Transverse colon (tissue), 4 donors: Measurements from ENCODE around the gene PTPRN2. TPM values are rescaled to one million over a fixed set of nuclear protein-coding genes. Genes with fewer than 3 reads are reported as not detected.

Experiments used
- DNase-seq: peaks from one replicate; pipeline ENCODE4 v3.0.0-alpha.2; 2019
- H3K27ac ChIP-seq, 4 donors: fragments of 200-600 bp; sonication (generic); 2 replicates each; pipeline ENCODE4 v1.5.1; 2016 to 2018; ENCODE audit warnings: inconsistent platforms in 4 of 4
- H3K27me3 ChIP-seq: fragments of 200-600 bp; sonication (generic); 2 replicates; pipeline ENCODE4 v1.5.1; 2017; ENCODE audit warnings: inconsistent platforms
- H3K36me3 ChIP-seq, 4 donors: fragments of 200-600 bp; sonication (generic); 2 replicates each; pipeline ENCODE4 v1.5.1; 2017 to 2019; ENCODE audit warnings: inconsistent platforms in 4 of 4
- H3K4me1 ChIP-seq, 4 donors: fragments of 200-600 bp; sonication (generic); 2 replicates each; pipeline ENCODE4 v1.5.1; 2017 to 2020; ENCODE audit warnings: inconsistent platforms in 4 of 4
- H3K4me3 ChIP-seq, 4 donors: fragments of 200-600 bp; sonication (generic); 1 replicate in 1 of 4; 2 replicates in 3 of 4; pipeline versions ENCODE4 v1.5.1 to v1.6.1; 2017 to 2019; ENCODE audit warnings: inconsistent platforms in 4 of 4
- H3K9me3 ChIP-seq, 2 donors: fragments of 200-600 bp; sonication (generic); 2 replicates each; pipeline ENCODE4 v1.5.1; 2017 to 2019; ENCODE audit warnings: inconsistent platforms in 2 of 2
- CTCF ChIP-seq, 5 experiments: fragments of 200-600 bp in 3 of 5; fragments of 450-650 bp in 2 of 5; sonication (generic) in 3 of 5; IDR thresholded peaks; 1 replicate in 2 of 5; 2 replicates in 3 of 5; pipeline ENCODE4 v1.5.1; 2016 to 2017; ENCODE audit warnings: antibody characterized with exemption in 5 of 5, inconsistent platforms in 3 of 5, mild to moderate bottlenecking in 2 of 5, moderate library complexity in 1 of 5
- EP300 ChIP-seq: sonication (generic); formaldehyde crosslinking; IDR thresholded peaks from one replicate; pipeline ENCODE4 v1.6.1; 2017; ENCODE audit warnings: antibody characterized with exemption, low read depth
- POLR2A ChIP-seq: fragments of 450-650 bp; IDR thresholded peaks from one replicate; pipeline ENCODE4 v1.6.1; 2016; ENCODE audit warnings: antibody characterized with exemption, mild to moderate bottlenecking, moderate library complexity
- POLR2AphosphoS5 ChIP-seq, 3 donors: sonication (generic); formaldehyde crosslinking; IDR thresholded peaks; one replicate each; pipeline ENCODE4 v1.6.1; 2016; ENCODE audit warnings: antibody characterized with exemption in 3 of 3
- WGBS, 2 donors: methylation state at CpG; one replicate each; pipeline ENCODE4 v1.1.5; 2018; ENCODE audit warnings: low coverage in 1 of 2; 5-methylcytosine and 5-hydroxymethylcytosine counted together
- in situ Hi-C, 4 donors: fragments of 200-750 bp; cut with MboI; loops; one replicate each; pipeline versions ENCODE4 v1.15.0 to v1.15.1; 2017; ENCODE audit warnings: low sequenced_read_pairs in 3 of 4, low pct_ligation_motif_present in 1 of 4, low pct_unique_long_range_greater_than_20kb in 1 of 4
- intact Hi-C: fragments of 100-400 bp; cut with DNase I; formaldehyde crosslinking; loops from one replicate; pipeline ENCODE4 v1.15.1; 2023; ENCODE audit warnings: low total_unique reads
- total RNA-seq, 4 donors: library from RNA; depleted of rRNA; stranded (reverse); fragments of >200 nt; gene quantifications; one replicate each; pipeline ENCODE4 v1.1.0, GENCODE V29; 2016

Gene PTPRN2
- total RNA-seq, 4 donors from 2014 or later: 15.4 to 31.1 (median 21.8) TPM

DNA sequence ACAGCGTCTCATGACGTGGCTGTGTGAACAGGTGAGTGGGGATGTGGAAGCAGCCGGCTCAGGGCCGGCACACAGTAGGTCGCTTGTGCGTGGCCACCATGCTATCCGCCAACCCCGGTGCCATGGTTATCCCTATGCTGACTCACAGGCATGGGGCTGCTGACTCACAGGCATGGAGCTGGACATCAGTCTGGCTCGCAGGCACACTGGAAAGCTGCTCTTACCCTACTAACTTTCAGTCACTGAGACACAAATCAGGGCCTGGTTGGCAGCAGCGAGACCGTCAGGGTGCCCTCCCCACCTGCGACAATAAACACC lies 341.9 kb downstream of the PTPRN2 start:
- no peaks in the 10 kb centered on the region for H3K4me1 ChIP-seq
- no peak for DNase-seq
- H3K9me3 ChIP-seq: no peaks in the 10 kb centered on the region
- no peaks in the 10 kb centered on the region for H3K27me3 ChIP-seq
- intact Hi-C loops (no loop called here), in situ Hi-C loops (no loop called here)
- TF ChIP-seq EP300 (no peak), POLR2A (no peak)
- H3K4me3 ChIP-seq: no peak overlapping the region
- H3K27ac ChIP-seq: no peak overlapping the region
- WGBS, 2 donors: 96 to 100% methylated on average over 2 to 12 of the region's 12 CpGs
- no peaks in the 10 kb centered on the region for H3K36me3 ChIP-seq

DNA sequence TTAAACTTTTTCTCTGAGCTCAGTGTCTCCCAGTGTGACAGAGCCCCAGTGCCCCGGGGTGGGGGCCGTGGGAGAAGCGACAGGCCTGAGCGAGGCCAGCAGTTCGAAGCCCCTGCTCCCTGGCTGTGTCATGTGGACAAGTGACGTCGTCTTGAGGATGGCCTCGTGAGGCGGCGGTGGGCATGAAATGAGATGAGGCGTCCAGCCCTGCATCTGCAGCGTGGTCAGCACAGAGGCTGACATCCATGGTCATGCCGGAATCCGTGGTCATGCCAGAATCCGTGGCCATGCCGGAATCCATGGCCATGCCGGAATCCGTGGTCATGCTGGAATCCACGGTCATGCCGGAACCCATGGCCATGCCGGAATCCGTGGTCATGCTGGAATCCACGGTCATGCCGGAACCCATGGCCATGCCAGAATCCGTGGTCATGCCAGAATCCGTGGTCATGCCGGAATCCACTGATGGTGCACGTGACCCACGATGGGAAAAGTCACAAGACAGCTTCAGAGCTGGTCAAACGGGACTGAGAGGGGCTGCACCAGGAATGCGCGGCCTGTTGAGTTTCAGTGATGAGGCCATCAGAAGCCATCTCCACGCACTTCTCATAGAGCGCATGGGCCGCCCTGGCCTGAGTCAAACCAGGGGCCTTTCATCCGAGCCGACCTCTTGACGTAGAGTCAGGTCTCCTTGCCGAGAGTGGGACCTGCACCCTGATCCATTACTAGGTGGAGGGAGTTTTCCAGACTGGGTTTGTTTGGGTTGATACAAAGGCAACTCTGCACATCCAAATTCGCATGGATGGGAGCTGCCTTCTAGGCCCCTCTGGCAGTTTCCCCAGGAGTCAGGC lies 342.5 kb downstream of the PTPRN2 start:
- WGBS, 2 donors: 88 to 93% methylated on average over 5 to 38 of the region's 40 CpGs
- no peaks in the 10 kb centered on the region for H3K9me3 ChIP-seq
- in situ Hi-C loops: no loop called here
- H3K27ac ChIP-seq: no peak overlapping the region
- intact Hi-C loops: no loop called here
- DNase-seq: no peak
- H3K36me3 ChIP-seq: no peaks in the 10 kb centered on the region
- H3K4me1 ChIP-seq: no peaks in the 10 kb centered on the region
- no peak overlapping the region for H3K4me3 ChIP-seq
- TF ChIP-seq CTCF (IDR thresholded peaks at IDR 0.05) (no peak), EP300 (no peak), POLR2AphosphoS5 (IDR thresholded peaks at IDR 0.05) (no peak), POLR2A (no peak)
- H3K27me3 ChIP-seq: no peaks in the 10 kb centered on the region

DNA sequence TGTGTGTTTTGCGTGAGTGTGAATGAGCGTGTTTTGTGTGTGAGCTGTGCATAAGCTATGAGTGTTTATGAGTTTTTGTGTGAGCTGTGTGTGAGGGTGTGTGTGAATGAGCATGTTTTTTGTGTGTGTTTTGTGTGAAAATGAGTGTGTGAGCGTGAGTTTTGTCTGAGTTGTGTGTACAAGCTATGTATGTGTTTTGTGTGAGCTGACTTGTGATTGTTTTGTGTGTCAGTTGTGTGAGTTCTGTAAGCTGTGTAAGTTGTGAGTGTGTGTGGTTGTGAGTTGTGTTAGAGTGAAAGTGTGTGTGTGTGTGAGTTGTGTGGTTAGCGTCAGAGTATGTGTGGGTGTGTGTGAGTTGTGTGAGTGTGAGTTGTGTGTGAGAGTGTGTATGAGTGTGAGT lies 343.2 kb downstream of the PTPRN2 start:
- Histone ChIP-seq H3K4me1 (no peaks in the 10 kb centered on the region), H3K4me3 (no peak overlapping the region), H3K36me3 (no peaks in the 10 kb centered on the region), H3K27me3 (no peaks in the 10 kb centered on the region), H3K9me3 (no peaks in the 10 kb centered on the region), H3K27ac (no peak overlapping the region)
- TF ChIP-seq CTCF (IDR thresholded peaks at IDR 0.05): no peak
- no peak for TF ChIP-seq POLR2A
- TF ChIP-seq EP300: no peak
- TF ChIP-seq POLR2AphosphoS5 (IDR thresholded peaks at IDR 0.05): no peak
- intact Hi-C loops: no loop called here
- WGBS, 2 donors: 83 to 90% methylated on average over 4 of the region's 4 CpGs
- DNase-seq: no peak
- in situ Hi-C loops: no loop called here

DNA sequence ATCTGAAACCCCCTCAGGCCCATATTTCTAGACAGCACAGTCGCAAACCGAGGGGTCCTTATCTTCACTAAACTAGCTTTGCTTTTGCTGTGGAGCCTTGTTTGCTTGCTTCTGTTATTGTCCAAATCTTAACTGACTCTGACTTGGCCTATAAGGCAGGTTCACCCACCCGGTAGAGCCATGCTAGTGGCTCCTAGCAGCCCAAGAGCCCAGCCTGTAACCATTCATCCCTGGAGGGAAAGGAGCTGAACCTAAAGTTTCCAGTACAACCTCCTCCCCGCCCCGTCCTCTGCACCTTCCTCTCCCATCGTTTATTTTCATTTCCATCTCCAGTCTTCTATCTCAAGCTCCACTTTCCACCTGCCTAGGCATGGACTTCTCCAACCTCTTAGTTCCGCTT lies 345.7 kb downstream of the PTPRN2 start:
- no peaks in the 10 kb centered on the region for H3K36me3 ChIP-seq
- no peaks in the 10 kb centered on the region for H3K9me3 ChIP-seq
- DNase-seq: no peak
- H3K27me3 ChIP-seq: no peaks in the 10 kb centered on the region
- in situ Hi-C loops (no loop called here), intact Hi-C loops (loop anchor here (1.0 kb wide), 1 partner anchor 15 kb away; no protein-coding TSS in a partner anchor)
- 74 to 87% methylated on average over 5 to 7 of the region's 7 CpGs for WGBS, 2 donors
- TF ChIP-seq CTCF (IDR thresholded peaks at IDR 0.05) (no peak), EP300 (no peak), POLR2AphosphoS5 (IDR thresholded peaks at IDR 0.05) (no peak), POLR2A (no peak)
- no peak overlapping the region for H3K4me3 ChIP-seq
- H3K27ac ChIP-seq: no peak overlapping the region
- H3K4me1 ChIP-seq: no peaks in the 10 kb centered on the region

- 53 to 72% methylated on average over 2 to 3 of the region's 3 CpGs for WGBS, 2 donors
- Histone ChIP-seq H3K27ac (no peak overlapping the region), H3K9me3 (no peaks in the 10 kb centered on the region)
These were observed 346.8 kb downstream of the PTPRN2 start for GRCh38 chr7:158240801-158241200.

More at GRCh38 chr7:158240801-158241200, 346.8 kb downstream of the PTPRN2 start:
- H3K4me3 ChIP-seq: no peak overlapping the region
- in situ Hi-C loops (no loop called here), intact Hi-C loops (no loop called here)
- no peaks in the 10 kb centered on the region for H3K36me3 ChIP-seq
- H3K27me3 ChIP-seq: no peaks in the 10 kb centered on the region
- no peak for DNase-seq
- no peaks in the 10 kb centered on the region for H3K4me1 ChIP-seq
- TF ChIP-seq POLR2AphosphoS5 (IDR thresholded peaks at IDR 0.05) (no peak), POLR2A (no peak), EP300 (no peak), CTCF (IDR thresholded peaks at IDR 0.05) (no peak)
